ENCODE data around the gene TCF12. TPM values are rescaled to one million over a fixed set of nuclear protein-coding genes. Genes with fewer than 3 reads are reported as not detected.

The TCF12 gene
- total RNA-seq, 1 donor from 2014 or later, result 123 TPM

DNA sequence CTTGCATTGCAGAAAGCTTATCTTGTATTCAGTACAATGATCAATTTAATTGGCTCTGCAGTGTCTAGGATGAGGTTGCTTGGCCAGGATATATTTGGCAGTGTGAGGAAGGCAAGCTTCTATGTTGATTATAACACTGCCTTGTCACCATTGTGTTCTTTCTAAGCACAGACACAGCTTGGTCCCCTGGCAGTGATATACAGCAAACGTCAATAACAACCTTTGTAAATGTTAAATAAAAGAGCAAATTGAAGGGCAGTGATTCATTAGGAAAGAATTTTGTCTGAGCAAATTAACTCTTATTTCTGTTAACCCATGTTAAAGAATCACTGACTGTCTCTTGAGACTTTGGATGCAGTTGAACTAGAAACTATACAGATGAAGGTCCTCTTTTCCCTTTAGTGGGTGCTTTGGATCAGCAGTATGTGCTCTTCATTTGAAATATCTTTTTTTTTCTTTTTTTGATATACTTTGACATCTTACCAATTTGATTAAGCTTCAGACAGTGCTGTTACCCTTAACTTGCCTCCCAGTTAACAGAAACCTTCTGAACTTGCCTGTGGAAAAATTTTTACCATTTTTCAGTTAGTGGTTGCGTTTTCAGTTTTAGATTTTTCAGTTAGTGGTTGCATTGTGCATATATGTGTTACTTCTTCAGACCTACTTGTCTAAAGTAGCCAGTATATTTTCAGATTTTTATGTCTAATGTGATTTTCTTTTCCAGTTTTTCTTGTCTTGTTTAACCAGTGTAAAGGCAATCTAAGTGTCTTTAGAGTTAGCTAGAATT lies 199.8 kb downstream of the TCF12 start:
- Mint-ChIP-seq H3K27ac (ENCODE audit: unreplicated experiment) (peak overlapping the region; percentile 2), H3K4me3 (ENCODE audit: unreplicated experiment) (no peak overlapping the region)

DNA sequence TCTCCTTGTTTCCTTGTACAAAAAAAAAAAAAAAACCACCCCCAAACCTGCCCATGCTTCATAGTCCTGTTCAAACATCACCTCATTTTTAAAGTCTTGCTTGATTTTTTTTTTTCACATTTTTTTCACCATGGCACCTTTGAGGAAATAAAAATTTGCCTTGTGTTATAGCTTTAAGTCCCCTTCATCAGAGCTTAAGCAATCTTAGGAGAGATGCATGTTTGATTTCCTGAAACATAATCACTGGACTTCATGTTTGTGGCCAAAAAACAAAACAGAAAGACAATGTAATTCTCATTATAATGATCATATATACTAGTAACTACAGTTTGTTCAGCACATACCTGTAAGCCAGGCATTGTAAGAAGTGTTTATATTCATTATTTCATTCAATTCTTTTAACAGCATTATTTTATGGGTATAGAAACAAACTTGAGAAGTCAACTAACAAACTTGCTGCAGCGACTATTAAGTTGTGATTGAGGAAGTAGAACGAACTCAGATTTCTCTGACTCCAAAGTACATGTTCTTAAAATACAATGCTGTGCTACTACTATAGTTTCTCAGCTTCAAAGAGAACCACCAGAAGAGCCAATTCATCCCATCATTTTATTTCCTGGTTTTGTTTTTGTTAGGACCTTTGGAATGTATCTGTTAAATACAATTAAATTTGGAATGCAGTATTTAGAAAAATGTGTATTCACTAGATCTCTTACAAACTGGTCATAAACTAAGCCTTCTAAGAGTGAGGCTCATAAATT lies 203.8 kb downstream of the TCF12 start:
- Mint-ChIP-seq H3K4me3 (ENCODE audit: unreplicated experiment) (peak overlapping the region; percentile 26), H3K27me3 (ENCODE audit: unreplicated experiment) (no peaks in the 10 kb centered on the region), H3K4me1 (ENCODE audit: unreplicated experiment) (peaks cover 52% of the 10 kb centered on the region), H3K36me3 (ENCODE audit: low read depth, unreplicated experiment) (peaks cover 4% of the 10 kb centered on the region), H3K27ac (ENCODE audit: unreplicated experiment) (peak overlapping the region; percentile 92), H3K9me3 (ENCODE audit: unreplicated experiment) (no peaks in the 10 kb centered on the region)
- no peak for DNase-seq (ENCODE audit: low spot score)
- TF ChIP-seq, protein P1, sequence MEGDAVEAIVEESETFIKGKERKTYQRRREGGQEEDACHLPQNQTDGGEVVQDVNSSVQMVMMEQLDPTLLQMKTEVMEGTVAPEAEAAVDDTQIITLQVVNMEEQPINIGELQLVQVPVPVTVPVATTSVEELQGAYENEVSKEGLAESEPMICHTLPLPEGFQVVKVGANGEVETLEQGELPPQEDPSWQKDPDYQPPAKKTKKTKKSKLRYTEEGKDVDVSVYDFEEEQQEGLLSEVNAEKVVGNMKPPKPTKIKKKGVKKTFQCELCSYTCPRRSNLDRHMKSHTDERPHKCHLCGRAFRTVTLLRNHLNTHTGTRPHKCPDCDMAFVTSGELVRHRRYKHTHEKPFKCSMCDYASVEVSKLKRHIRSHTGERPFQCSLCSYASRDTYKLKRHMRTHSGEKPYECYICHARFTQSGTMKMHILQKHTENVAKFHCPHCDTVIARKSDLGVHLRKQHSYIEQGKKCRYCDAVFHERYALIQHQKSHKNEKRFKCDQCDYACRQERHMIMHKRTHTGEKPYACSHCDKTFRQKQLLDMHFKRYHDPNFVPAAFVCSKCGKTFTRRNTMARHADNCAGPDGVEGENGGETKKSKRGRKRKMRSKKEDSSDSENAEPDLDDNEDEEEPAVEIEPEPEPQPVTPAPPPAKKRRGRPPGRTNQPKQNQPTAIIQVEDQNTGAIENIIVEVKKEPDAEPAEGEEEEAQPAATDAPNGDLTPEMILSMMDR (IDR thresholded peaks at IDR 0.05; ENCODE audit: unreplicated experiment), result no peak

More for the DNA sequence above, 199.8 kb downstream of the TCF12 start:
- H3K9me3 Mint-ChIP-seq (ENCODE audit: unreplicated experiment), result no peaks in the 10 kb centered on the region
- no peaks in the 10 kb centered on the region for H3K36me3 Mint-ChIP-seq (ENCODE audit: low read depth, unreplicated experiment)
- DNase-seq (ENCODE audit: low spot score), result no peak
- H3K4me1 Mint-ChIP-seq (ENCODE audit: unreplicated experiment), result peaks cover 49% of the 10 kb centered on the region
- TF ChIP-seq, protein P1 (IDR thresholded peaks at IDR 0.05; ENCODE audit: unreplicated experiment), result no peak
- H3K27me3 Mint-ChIP-seq (ENCODE audit: unreplicated experiment), result no peaks in the 10 kb centered on the region

DNA sequence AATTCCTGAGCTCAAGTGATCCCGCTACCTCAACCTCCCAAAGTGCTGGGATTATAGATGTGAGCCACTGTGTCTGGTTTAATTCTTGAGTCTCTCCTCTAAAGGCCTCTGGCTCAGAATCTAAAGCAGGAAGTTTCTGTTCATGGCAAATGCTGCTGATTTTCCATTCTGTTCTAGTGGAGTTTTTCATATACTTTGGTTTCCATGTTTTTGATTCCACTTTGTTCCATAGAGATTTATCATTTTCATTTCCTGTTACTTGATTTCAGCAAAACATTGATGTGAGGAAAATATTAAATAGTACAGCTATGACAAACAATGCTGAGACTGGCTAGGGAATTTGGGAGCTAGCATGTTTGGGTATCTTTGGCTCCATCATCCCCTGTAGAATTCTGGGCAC lies 205.6 kb downstream of the TCF12 start:
- Mint-ChIP-seq H3K27ac (ENCODE audit: unreplicated experiment) (no peak overlapping the region), H3K4me1 (ENCODE audit: unreplicated experiment) (peaks cover 44% of the 10 kb centered on the region), H3K36me3 (ENCODE audit: low read depth, unreplicated experiment) (peaks cover 4% of the 10 kb centered on the region), H3K4me3 (ENCODE audit: unreplicated experiment) (no peak overlapping the region), H3K27me3 (ENCODE audit: unreplicated experiment) (no peaks in the 10 kb centered on the region), H3K9me3 (ENCODE audit: unreplicated experiment) (no peaks in the 10 kb centered on the region)
- DNase-seq (ENCODE audit: low spot score), result no peak
- TF ChIP-seq, protein P1 (IDR thresholded peaks at IDR 0.05; ENCODE audit: unreplicated experiment), result no peak

DNA sequence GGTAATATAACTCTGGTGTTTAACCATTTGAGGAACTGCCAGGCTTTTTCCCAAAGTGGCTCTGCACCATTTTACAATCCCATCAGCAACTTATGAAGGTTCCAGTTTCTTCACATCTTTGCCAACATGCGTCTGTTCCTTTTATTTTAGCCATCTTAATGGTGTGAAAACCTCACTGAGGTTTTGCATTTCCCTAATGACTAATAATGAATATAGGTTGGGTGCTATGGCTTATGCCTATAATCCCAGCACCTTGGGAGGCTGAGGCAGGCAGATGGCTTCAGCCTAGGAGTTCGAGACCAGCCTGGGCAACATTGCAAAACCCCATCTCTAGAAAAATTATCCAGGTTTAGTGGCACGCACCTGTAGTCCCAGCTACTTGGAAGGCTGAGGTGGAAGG lies 210.6 kb downstream of the TCF12 start:
- Mint-ChIP-seq H3K4me3 (ENCODE audit: unreplicated experiment) (no peak overlapping the region), H3K27ac (ENCODE audit: unreplicated experiment) (no peak overlapping the region), H3K9me3 (ENCODE audit: unreplicated experiment) (no peaks in the 10 kb centered on the region), H3K4me1 (ENCODE audit: unreplicated experiment) (peaks cover 31% of the 10 kb centered on the region), H3K27me3 (ENCODE audit: unreplicated experiment) (peaks cover 3% of the 10 kb centered on the region), H3K36me3 (ENCODE audit: low read depth, unreplicated experiment) (peaks cover 4% of the 10 kb centered on the region)
- TF ChIP-seq, protein P1 (IDR thresholded peaks at IDR 0.05; ENCODE audit: unreplicated experiment), result no peak
- no peak for DNase-seq (ENCODE audit: low spot score)

DNA sequence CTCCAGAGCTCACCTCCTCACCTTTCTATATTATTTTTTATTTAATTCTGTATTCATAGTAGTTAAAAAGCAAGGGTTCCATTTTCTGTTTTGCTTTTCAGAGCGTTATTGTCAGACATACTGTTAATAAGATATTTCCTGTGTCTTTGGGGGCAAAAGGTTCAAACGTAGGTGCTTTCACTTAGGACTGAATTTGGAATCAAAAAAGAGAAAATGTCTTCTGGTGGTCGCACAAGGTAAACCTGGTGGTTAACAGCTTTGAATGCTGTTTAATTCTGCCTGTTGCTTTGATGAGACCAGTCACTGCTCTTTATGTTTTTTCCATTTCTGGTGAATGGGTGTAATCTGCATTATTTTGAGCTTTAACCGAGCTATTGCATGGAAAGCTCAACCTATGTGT lies 212.5 kb downstream of the TCF12 start:
- TF ChIP-seq, protein P1 (IDR thresholded peaks at IDR 0.05; ENCODE audit: unreplicated experiment), result no peak
- H3K36me3 Mint-ChIP-seq (ENCODE audit: low read depth, unreplicated experiment), result no peaks in the 10 kb centered on the region
- H3K27ac Mint-ChIP-seq (ENCODE audit: unreplicated experiment), result peak overlapping the region; percentile 41
- H3K4me1 Mint-ChIP-seq (ENCODE audit: unreplicated experiment), result peaks cover 43% of the 10 kb centered on the region
- no peak for DNase-seq (ENCODE audit: low spot score)
- H3K9me3 Mint-ChIP-seq (ENCODE audit: unreplicated experiment), result no peaks in the 10 kb centered on the region
- no peak overlapping the region for H3K4me3 Mint-ChIP-seq (ENCODE audit: unreplicated experiment)
- H3K27me3 Mint-ChIP-seq (ENCODE audit: unreplicated experiment), result peaks cover 3% of the 10 kb centered on the region
